GM12878 (cell line): ENCODE data around the gene GSC2.

ENCODE experiments used
- NFYA ChIP-seq: IDR thresholded peaks from 2 replicates; pipeline ENCODE4 v1.6.1; 2011; ENCODE audit warnings: low read depth, mild to moderate bottlenecking, low read length, improper control_type of control experiment, borderline replicate concordance
- POU2F2 ChIP-seq: IDR thresholded peaks from 3 replicates; pipeline ENCODE4 v1.6.1; 2011; ENCODE audit warnings: low read depth, mild to moderate bottlenecking, low read length, borderline replicate concordance

GRCh38 chr22:19132153-19132552 is 17.9 kb downstream of the GSC2 start:
- TF ChIP-seq POU2F2 (no peak), NFYA (no peak)
